ENCODE measurements around the gene MYO5B. TPM values are rescaled to one million over a fixed set of nuclear protein-coding genes. Genes with fewer than 3 reads are reported as not detected.
"Not testable (repeated sequence)": the region's sequence is repeated elsewhere in the genome, so short reads cannot be mapped to it uniquely, and the experiment has no call there.

Gene MYO5B
- polyA plus RNA-seq, 1 donor (not counting 4 experiments of a cell fraction or from before 2014, with no cell fraction given): 6.8 TPM

GRCh38 chr18:49890041-49890440 is 304.9 kb downstream of the MYO5B start:
- no peaks in the 10 kb centered on the region for H3K79me2 ChIP-seq (ENCODE audit: control insufficient read depth, insufficient read depth, low read length)
- H3K27me3 ChIP-seq (ENCODE audit: control insufficient read depth, extremely low read depth, insufficient read depth, low read length): no peaks in the 10 kb centered on the region
- dilution Hi-C loops (cut with MboI; ENCODE audit: extremely low pct_ligation_motif_present, low sequenced_read_pairs): no loop called here
- no peaks in the 10 kb centered on the region for H3K9me1 ChIP-seq (ENCODE audit: control insufficient read depth, extremely low read depth, insufficient read depth, low read length)
- H4K20me1 ChIP-seq (ENCODE audit: control insufficient read depth, extremely low read depth, insufficient read depth, low read length): no peaks in the 10 kb centered on the region
- no peak for FAIRE-seq
- H3K27ac ChIP-seq (ENCODE audit: control insufficient read depth, insufficient read depth, low read length): no peak overlapping the region
- no peak overlapping the region for H3K4me2 ChIP-seq (ENCODE audit: control insufficient read depth, extremely low read depth, insufficient read depth, low read depth, low read length)
- no peak overlapping the region for H3K4me3 ChIP-seq (ENCODE audit: control insufficient read depth in 2 of 3, extremely low read depth in 1 of 3, insufficient read depth in 2 of 3, low read depth in 1 of 3, low read length in 3 of 3)
- TF ChIP-seq EZH2 (IDR thresholded peaks at IDR 0.05; ENCODE audit: low read length): no peak
- TF ChIP-seq, protein P1, sequence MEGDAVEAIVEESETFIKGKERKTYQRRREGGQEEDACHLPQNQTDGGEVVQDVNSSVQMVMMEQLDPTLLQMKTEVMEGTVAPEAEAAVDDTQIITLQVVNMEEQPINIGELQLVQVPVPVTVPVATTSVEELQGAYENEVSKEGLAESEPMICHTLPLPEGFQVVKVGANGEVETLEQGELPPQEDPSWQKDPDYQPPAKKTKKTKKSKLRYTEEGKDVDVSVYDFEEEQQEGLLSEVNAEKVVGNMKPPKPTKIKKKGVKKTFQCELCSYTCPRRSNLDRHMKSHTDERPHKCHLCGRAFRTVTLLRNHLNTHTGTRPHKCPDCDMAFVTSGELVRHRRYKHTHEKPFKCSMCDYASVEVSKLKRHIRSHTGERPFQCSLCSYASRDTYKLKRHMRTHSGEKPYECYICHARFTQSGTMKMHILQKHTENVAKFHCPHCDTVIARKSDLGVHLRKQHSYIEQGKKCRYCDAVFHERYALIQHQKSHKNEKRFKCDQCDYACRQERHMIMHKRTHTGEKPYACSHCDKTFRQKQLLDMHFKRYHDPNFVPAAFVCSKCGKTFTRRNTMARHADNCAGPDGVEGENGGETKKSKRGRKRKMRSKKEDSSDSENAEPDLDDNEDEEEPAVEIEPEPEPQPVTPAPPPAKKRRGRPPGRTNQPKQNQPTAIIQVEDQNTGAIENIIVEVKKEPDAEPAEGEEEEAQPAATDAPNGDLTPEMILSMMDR (optimal IDR thresholded peaks at IDR 0.05 in 1 of 3, IDR thresholded peaks at IDR 0.05 in 1 of 3, conservative IDR thresholded peaks at IDR 0.05 in 1 of 3; ENCODE audit: extremely low read depth in 1 of 3, insufficient read depth in 2 of 3, low read length in 3 of 3): no peak
- no peaks in the 10 kb centered on the region for H3K36me3 ChIP-seq (ENCODE audit: control insufficient read depth in 2 of 2, extremely low read depth in 1 of 2, insufficient read depth in 2 of 2, low read length in 2 of 2)
- no peak for DNase-seq (ENCODE audit: low read depth, low spot score)
- no peak overlapping the region for H2AFZ ChIP-seq (ENCODE audit: control insufficient read depth, low read length)
- H3K9ac ChIP-seq (ENCODE audit: control insufficient read depth, extremely low read depth, insufficient read depth, low read length): no peak overlapping the region
- no peaks in the 10 kb centered on the region for H3K9me3 ChIP-seq (ENCODE audit: control insufficient read depth, low read depth, low read length)
- peaks cover 21% of the 10 kb centered on the region for H3K4me1 ChIP-seq (ENCODE audit: control insufficient read depth, extremely low read depth, insufficient read depth, low read length)

- H3K9me3 ChIP-seq (ENCODE audit: control insufficient read depth, low read depth, low read length); DNase-seq (ENCODE audit: low read depth, low spot score); H3K27me3 ChIP-seq (ENCODE audit: control insufficient read depth, extremely low read depth, insufficient read depth, low read length); dilution Hi-C loops (cut with MboI; ENCODE audit: extremely low pct_ligation_motif_present, low sequenced_read_pairs); H3K36me3 ChIP-seq (ENCODE audit: control insufficient read depth in 2 of 2, extremely low read depth in 1 of 2, insufficient read depth in 2 of 2, low read length in 2 of 2); H2AFZ ChIP-seq (ENCODE audit: control insufficient read depth, low read length); H3K27ac ChIP-seq (ENCODE audit: control insufficient read depth, insufficient read depth, low read length); H3K9ac ChIP-seq (ENCODE audit: control insufficient read depth, extremely low read depth, insufficient read depth, low read length); H3K79me2 ChIP-seq (ENCODE audit: control insufficient read depth, insufficient read depth, low read length); H3K4me2 ChIP-seq (ENCODE audit: control insufficient read depth, extremely low read depth, insufficient read depth, low read depth, low read length); H4K20me1 ChIP-seq (ENCODE audit: control insufficient read depth, extremely low read depth, insufficient read depth, low read length); H3K9me1 ChIP-seq (ENCODE audit: control insufficient read depth, extremely low read depth, insufficient read depth, low read length); H3K4me3 ChIP-seq (ENCODE audit: control insufficient read depth in 2 of 3, extremely low read depth in 1 of 3, insufficient read depth in 2 of 3, low read depth in 1 of 3, low read length in 3 of 3): not testable (repeated sequence)
- peak; percentile 70 for FAIRE-seq
- peaks cover 24% of the 10 kb centered on the region for H3K4me1 ChIP-seq (ENCODE audit: control insufficient read depth, extremely low read depth, insufficient read depth, low read length)
These were observed 305.4 kb downstream of the MYO5B start for GRCh38 chr18:49889552-49889951.

All from keratinocyte (primary cell).